Measurements from ENCODE around the gene CEP250.

The CEP250 gene

GRCh38 chr20:35421322-35421721 is 34.1 kb upstream of the CEP250 start:
- H3K27me3 ChIP-seq: peaks cover 0 to 10% of the 10 kb centered on the region in 2 donors
- no peaks in the 10 kb centered on the region for H3K4me1 ChIP-seq
- no peak overlapping the region for H3K4me3 ChIP-seq
- H3K9me3 ChIP-seq: no peaks in the 10 kb centered on the region
- no peak for TF ChIP-seq CTCF (IDR thresholded peaks at IDR 0.05)
- DNase-seq: no peak
- intact Hi-C loops (cut with DNase I; ENCODE audit: low total_unique reads): no loop called here
- no peak overlapping the region for H3K27ac ChIP-seq
- no peaks in the 10 kb centered on the region for H3K36me3 ChIP-seq

- H3K36me3 ChIP-seq: no peaks in the 10 kb centered on the region
- intact Hi-C loops (cut with DNase I; ENCODE audit: low total_unique reads): no loop called here
- H3K4me3 ChIP-seq: no peak overlapping the region
- no peaks in the 10 kb centered on the region for H3K4me1 ChIP-seq
- TF ChIP-seq CTCF (IDR thresholded peaks at IDR 0.05): no peak
- H3K9me3 ChIP-seq: no peaks in the 10 kb centered on the region
- DNase-seq: no peak
- H3K27ac ChIP-seq: no peak overlapping the region
- H3K27me3 ChIP-seq: no peaks in the 10 kb centered on the region
Observed at GRCh38 chr20:35431621-35432429, 23.6 kb upstream of the CEP250 start.

DNA sequence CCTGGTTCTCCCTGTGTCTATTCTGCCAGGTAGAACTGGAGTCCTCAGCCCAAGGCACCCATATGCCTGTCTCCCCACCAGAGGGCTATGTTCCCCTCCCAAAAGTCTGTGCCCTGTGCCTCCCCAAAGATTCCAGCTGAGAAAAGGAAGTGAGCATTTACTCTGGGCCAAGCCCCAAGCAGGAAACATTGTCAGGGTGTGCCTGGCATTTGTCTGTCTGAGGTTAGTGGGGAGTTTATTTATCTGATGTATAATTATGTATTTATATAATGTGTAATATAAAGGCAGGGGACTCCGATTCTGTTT is 23.0 kb upstream of the CEP250 start:
- H3K4me3 ChIP-seq: no peak overlapping the region
- intact Hi-C loops (cut with DNase I; ENCODE audit: low total_unique reads): no loop called here

DNA sequence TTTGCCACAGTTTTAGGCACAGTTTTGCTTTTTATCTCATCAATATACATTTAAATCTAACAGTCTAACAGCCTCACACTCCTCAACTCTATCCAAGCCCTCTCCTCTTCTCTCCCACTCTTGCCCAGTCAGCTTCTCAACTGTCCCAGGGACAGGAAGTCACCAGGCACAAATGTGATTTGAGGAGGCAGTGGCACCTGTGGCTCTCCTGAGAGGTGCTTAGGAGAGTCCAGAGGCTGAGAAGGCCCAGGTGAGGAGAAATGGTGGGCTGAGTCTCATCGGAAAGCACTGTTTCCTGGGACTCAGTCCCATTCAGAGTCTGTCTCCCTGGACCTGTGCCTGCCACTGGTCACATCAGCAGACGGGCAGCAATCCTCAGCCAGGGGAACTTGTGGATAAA is 22.1 kb upstream of the CEP250 start:
- Histone ChIP-seq H3K27ac (no peak overlapping the region), H3K9me3 (no peaks in the 10 kb centered on the region), H3K4me3 (no peak overlapping the region), H3K4me1 (peaks cover 0 to 12% (median 5%) of the 10 kb centered on the region in 4 donors), H3K36me3 (no peaks in the 10 kb centered on the region), H3K27me3 (no peaks in the 10 kb centered on the region)
- no peak for TF ChIP-seq CTCF (IDR thresholded peaks at IDR 0.05)
- no peak for DNase-seq
- intact Hi-C loops (cut with DNase I; ENCODE audit: low total_unique reads): no loop called here

More for the DNA sequence above, 23.0 kb upstream of the CEP250 start:
- Histone ChIP-seq H3K27ac (no peak overlapping the region), H3K4me1 (peaks cover 0 to 2% (median under 1%) of the 10 kb centered on the region in 4 donors), H3K36me3 (no peaks in the 10 kb centered on the region), H3K9me3 (no peaks in the 10 kb centered on the region), H3K27me3 (no peaks in the 10 kb centered on the region)
- TF ChIP-seq CTCF (IDR thresholded peaks at IDR 0.05): no peak
- DNase-seq: no peak

- Histone ChIP-seq H3K4me3 (no peak overlapping the region), H3K9me3 (no peaks in the 10 kb centered on the region), H3K27ac (no peak overlapping the region), H3K36me3 (no peaks in the 10 kb centered on the region), H3K4me1 (peaks cover 0 to 21% (median 11%) of the 10 kb centered on the region in 4 donors), H3K27me3 (no peaks in the 10 kb centered on the region)
- intact Hi-C loops (cut with DNase I; ENCODE audit: low total_unique reads): loop anchor here (5.0 kb wide), 1 partner anchor 132 kb away; no protein-coding TSS in a partner anchor
- DNase-seq: no peak
- no peak for TF ChIP-seq CTCF (IDR thresholded peaks at IDR 0.05)
Observed at GRCh38 chr20:35434085-35435005, 21.1 kb upstream of the CEP250 start.
